ENCODE measurements around the gene CTNNA1.
"Not testable (repeated sequence)": the region's sequence is repeated elsewhere in the genome, so short reads cannot be mapped to it uniquely, and the experiment has no call there.

CTNNA1 gene

DNA sequence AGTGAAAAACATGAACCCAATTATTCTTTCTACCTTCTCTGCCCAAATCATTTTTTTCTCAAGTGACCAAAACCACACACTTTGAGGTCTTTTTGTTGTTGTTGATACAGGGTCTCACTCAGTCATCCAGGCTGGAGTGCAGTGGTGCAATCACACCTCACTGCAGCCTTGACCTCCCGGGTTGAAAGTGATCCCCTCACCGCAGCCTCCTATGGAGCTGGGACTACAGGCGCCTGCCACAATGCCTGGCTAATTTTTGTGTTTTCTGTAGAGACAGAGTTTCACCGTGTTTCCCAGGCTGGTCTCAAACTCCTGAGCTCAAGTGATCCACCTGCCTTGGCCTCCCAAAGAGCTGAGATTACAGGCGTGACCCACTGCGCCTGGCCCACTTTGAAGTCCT lies 8.4 kb downstream of the CTNNA1 start:
- not testable (repeated sequence) for DNase-seq

DNA sequence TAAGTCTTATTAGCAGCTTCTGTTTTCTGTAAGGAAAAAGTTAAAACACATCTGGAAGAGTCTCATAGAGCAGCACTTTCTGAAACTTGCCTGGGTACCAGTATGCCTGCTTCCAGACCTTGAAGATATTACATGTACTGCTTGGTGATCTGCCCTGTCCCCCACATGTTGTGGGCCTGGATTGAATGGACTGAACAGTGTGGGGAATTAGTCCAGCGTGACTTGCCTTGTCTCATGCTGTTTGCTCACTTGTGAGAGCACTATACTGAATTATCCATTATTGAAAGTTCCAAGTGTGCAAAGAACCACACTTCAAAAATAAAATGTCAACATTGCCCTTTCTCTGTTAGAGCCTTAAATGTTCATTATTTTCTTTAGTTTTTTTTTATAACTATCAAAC lies 8.9 kb downstream of the CTNNA1 start:
- DNase-seq = no peak

DNA sequence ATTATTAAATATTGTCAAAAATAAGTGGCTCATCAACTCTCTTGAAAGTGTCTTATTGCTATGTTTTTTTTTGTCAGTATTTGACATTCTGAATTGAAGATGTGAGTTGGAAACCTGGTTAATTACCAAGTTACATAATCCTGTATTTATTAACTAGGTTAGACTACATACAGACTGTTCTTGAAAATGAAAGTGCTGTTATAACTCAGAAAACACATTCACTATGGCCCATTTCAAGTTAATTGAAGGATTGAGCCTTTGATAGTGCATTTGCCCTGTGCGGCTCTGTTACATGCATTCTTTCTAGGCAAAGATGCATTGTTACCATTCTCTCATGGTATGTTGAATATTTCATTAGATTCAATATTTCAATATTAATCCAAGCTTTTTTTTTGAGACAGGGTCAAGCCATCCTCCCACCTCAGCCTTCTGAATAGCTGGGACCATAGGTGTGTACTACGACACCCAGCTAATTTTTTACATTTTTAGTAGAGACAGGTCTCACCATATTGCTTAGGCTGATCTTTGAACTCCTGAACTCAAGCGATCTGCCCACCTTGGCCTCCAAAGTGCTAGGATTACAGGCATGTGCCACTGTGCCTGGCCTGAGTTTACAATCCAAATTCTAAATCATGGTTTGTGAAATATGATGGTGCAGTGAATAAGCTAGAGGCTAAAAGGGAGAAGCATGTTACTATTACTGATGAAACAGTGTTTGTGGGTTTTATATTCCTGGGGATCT lies 10.0 kb downstream of the CTNNA1 start:
- DNase-seq = no peak

DNA sequence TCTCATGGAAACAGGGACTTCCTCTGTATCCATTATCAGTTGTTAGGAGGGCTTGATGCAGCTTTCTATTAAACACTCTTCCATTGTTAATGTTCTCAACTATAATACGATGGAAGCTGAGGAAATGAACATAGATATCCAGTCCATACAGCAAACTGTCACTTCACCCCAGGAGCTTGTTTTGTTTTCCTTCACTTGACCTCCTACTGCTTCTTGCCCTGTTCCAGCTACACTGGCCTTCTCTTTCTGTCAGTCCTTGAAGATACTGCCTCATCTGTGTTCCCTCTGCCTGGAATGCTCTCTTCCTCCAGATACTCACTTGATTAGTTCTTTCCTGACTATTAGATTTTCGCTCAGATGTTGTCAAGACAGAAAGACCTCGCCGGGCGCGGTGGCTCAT lies 17.1 kb downstream of the CTNNA1 start:
- DNase-seq = no peak

DNA sequence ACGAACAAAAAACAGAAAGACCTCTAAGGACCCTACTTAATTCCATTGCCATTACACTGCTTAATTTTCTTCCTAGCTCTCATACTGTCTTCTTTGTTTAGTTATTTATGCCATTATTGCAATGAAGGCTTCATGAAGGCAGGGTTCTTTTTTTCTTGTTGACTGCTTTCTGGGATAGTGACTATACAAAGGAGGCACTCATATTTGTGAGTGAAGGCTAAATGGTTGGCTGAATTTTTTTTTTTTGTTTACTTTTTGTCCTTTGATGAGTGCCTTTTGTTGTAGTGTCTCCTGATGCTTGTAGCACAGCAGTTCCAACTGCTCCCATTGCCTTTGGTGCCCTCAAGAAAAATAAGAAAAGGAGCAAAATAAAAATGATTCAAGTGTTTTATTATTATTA lies 17.8 kb downstream of the CTNNA1 start:
- DNase-seq = no peak

DNA sequence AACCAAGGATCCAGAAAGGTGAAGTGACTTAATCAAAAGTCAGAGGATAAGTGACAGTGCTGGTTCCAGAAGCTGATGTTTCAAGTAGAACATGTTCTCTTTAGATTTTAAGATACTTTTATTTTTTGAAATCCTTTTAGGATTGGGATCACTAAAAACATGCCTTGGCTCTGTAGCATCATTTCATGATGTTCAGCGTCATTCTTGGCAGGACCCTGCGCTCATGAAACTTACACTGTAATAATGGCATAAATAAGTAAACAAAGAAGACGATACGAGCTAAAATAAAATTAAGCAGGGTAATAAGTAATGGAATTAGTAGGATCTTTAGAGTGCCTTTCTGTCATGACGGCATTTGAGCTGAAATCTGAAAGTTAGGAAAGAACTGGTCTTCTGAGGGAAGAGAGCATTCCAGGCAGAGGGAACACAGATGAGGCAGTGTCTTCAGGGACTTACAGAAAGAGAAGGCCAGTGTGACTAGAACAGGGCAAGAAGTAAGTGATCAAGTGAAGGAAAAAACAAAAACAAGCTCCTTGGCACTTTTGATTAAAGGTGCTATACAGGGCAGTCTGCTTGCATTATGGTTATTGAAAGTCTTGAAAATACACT lies 19.9 kb downstream of the CTNNA1 start:
- no peak for DNase-seq

DNA sequence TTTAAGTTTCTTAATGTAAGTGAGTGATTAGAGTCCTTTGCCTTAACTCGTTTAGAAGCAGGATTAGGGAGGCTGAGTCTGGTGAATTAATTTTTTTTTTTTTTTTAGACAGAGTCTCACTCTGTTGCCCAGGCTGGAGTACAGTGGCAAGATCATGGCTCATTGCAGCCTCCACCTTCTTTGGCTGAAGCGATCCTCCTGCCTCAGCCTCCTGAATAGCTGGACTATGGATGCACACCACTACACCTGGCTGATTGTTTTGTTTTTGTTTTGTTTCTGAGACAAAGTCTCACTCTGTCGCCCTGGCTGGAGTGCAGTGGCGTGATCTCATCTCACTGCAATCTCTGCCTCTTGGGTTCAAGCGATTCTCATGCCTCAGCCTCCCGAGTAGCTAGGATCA lies 20.4 kb downstream of the CTNNA1 start:
- not testable (repeated sequence) for DNase-seq

DNA sequence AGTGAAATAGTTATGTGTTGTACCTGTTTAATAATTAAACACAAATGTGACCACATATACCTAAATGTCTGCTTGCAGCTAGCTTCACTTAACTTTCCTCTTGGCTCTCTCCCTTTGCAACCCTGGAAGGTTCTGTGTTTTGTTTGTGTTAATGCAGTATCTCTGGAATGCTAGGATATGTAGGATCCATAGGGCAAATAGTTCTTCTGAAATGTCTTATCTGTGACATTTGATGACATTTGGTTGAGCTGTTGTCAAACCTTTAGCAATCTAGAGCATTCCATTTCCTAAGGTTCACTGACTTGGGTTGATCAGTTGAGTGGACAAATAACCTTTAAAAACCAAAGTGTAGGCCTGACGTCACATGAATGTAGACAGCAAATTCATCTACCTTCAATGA lies 21.8 kb downstream of the CTNNA1 start:
- no peak for DNase-seq

DNA sequence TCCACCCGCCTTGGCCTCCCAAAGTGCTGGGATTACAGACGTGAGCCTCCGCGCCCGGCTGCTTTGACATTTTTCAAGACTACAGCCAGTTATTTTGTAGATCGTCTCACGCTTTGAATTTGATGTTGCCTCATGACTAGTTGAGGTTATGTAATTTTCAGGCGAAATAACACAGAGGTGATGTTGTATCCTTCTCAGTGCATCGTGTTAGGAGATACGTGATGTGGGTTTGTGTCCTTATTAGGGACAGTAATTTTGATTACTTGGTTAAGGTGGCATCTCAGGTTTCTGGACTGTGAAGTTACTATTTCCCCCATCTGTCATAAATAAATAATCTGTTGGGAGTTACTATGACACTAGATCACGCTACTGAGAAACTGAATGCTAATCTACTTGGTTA lies 25.0 kb downstream of the CTNNA1 start:
- DNase-seq = no peak

DNA sequence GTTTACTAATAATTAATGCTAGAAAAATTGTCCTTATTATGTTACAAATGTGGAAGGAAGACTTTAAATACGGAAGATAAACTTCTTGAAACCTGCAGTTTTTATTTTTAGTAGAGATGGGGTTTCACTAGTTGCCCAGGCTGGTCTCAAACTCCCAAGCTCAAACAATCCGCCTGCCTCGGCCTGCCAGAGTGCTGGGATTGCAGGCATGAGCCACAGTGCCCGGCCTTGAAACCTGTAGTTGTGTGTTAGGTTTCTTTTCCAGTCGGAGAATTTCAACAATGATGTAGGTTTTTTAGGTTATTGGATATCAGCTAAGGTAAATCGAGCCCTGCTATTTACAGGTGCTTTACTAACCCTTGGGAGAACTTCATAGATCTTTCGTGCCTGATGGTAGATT lies 30.8 kb downstream of the CTNNA1 start:
- no peak for DNase-seq

DNA sequence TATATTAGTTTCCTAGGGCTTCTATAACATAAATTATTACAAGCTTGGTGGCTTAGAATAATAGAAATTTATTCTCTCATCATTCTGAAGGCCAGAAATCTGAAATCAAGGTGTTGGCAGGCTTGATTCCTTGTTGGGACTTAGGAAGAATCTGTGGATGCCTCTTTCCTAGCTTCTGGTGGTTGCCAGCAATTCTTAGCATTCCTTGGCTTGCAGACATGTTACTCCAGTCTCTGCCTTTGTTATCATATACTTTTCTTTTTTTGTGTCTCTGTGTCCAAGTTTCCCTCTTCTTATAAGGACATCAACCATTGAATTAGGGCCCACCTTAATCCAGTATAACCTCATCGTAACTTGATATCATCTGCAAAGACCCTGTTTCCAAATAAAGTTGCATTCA lies 31.4 kb downstream of the CTNNA1 start:
- DNase-seq = no peak

DNA sequence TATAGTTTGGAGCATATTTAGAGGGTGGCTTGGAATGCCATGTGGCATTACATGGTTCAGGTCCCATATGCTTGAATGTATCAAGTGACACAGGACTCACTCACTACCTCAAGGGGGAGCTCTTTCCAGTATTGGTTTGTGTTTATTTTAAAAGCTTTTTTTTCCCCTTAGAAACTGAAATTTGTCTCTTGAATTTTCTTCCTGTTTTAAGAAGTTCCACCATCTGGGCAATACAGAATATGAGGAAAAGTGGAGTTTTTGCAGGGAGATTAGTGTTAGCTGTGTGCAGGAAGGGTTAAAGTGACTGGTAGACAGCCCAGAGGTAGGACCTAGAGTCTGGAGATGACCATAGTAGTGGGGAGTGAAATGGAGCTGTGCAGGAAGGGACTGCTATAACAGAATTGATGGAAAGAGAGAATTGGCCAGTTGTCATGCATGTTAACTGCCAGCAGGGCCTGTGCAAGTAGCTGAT lies 36.6 kb downstream of the CTNNA1 start:
- DNase-seq = no peak

DNA sequence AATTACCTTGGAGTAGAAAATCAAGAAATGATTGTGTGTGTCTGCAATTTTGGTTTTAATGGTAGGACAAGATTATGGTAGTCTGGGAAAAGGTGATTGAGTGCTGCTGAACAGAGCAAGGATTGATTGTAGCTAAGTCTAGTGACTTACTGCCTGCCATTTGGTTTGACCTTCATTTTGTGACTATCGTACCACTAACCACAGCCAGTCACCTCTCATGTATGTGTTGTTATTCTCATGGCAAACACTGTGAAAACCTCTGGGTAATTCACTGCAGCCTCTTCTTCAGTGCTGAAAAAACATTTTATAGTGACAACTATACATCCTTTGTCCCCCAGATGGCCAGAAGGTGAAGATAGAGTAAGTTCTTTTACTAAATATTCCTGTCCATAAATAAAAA lies 37.5 kb downstream of the CTNNA1 start:
- DNase-seq = no peak

DNA sequence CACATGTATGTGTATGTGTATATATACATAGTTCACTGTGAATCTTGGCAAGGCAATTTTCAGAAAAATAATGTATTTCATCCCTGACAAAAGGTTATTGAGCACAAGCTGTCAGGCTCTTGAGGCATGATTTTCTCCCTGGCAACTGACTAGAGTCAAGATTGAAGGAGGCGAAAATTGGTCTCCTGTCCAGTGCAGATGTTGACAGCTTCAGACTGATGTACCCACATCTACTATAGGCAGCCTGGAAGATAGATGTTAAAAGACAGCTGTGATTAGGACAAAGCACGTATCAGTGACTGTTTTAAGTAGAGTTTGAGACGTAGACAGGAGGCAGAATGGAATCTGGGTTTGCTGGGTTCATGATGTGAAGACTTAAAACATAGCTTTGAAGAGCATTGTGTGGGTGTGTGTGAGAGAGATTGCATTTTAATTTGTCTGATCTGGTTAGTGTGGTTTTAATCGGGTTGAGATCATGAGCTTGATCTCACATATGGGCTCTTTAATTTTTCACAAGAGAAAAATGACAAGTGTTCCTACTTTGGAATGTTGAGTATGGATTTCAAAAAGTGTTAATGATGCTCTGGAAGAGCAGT lies 39.1 kb downstream of the CTNNA1 start:
- DNase-seq = no peak

DNA sequence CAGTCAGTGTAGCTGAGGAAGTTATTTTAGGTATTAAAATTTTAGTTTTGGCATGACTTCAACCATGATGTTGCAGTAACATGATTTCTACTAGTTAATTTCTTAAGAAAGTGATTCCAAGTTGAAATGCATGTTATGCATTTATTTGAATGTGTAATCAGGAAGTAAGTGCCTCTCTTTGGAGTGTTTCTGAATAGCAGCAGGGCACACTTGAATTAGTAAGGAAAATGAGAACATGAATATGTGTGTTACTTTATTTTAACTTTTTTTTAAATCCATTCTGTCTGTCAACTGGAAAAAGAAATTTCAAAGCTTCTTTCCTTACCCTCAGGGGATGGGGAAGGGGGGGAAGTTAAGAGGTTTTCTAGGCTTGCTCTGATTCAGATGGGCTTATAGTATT lies 40.4 kb downstream of the CTNNA1 start:
- no peak for DNase-seq

DNA sequence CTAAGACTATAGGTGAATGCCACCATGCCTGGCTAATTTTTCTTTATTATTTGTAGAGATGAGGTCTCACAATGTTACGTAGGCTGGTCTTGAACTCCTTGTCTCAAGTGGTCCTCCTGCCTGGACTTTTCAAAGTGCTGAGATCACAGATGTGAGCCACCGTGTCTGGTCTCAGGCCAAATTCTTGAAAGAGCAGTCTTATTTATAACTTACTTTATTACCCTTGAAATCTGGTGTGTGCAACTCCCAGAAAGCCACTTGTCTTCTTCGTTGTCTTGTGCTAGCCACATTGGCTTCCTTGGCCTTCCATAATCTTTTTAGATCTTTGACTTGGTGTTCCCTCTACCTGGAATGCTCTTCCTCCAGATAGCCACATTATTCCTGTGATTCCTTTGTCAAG lies 50.1 kb downstream of the CTNNA1 start:
- DNase-seq = no peak

DNA sequence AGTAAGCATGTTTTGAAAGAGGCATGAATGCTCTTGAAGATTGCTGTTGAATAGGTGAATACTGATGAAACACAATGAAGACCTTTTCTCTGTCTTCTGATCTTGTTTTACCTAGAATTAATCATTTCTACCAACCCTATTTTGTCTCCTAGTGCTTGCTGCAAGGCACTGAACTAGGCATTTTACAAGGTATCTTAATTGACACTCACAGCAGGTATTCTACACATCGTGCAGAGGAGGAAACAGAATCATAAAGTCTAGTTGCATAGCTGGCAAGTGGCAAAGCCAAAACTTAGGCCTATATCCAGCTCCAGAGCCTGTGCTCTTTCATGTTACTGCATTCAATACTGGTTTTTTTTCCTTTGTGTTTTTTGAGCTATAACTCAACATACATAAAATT lies 50.7 kb downstream of the CTNNA1 start:
- DNase-seq = no peak

DNA sequence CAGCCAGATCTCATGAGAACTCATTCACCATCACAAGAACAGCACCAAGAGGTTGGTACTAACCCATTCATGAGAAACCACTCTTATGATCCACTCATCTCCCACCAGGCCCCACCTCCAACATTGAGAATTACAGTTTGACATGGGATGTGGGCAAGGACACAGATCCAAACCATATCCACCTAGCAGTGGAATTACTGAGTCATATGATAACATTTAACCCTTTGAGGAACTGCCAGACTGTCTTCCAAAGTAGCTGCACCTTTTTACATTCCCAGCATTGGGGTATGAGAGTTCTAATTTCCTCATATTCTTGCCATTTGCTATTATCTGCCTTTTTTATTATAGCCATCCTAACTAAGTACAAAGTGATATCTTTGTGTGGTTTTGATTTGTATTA lies 51.9 kb downstream of the CTNNA1 start:
- DNase-seq = no peak

DNA sequence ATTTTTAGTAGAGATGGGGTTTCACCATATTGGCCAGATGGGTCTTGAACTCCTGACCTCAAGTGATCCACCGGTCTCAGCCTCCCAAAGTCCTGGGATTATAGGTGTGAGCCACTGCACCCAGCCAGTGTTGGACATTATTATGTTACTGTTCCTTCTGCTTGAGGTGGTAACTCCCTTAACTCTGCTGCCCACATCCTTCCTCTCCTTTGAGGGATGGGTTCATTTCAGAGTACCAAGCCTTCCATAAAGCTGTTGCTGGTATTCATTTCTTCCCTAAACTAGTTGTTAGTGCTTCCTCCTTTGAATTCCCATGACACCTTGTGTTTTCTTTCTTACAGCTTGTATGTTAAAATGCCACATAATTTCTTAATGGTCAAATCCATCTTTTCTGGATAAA lies 54.0 kb downstream of the CTNNA1 start:
- DNase-seq = no peak

DNA sequence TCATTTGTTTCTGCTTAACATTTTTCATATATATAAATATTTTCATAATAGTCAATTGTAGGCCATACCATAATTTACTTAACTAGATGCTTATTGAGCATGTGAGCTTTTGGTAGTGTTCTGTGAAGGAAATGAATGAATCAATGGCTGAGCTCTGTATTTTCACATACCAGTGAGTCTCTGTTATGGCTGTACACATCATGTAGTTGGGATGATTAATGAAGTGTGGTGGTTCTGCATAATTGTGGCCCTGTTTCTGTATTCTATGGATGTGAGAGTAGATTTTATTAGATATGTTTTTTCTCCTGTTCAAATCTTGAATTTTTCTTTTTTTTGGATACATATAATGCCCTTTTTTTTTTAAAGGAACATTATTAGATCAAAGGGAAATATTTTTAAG lies 56.2 kb downstream of the CTNNA1 start:
- DNase-seq = no peak

DNA sequence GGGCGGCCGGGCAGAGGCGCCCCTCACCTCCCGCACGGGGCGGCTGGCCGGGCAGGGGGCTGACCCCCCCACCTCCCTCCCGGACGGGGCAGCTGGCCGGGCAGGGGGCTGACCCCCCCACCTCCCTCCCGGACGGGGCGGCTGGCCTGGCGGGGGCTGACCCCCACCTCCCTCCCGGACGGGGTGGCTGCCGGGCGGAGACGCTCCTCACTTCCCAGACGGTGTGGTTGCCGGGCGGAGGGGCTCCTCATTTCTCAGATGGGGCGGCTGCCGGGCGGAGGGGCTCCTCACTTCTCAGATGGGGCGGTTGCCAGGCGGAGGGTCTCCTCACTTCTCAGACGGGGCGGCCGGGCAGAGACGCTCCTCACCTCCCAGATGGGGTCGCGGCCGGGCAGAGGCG lies 57.6 kb downstream of the CTNNA1 start:
- DNase-seq = not testable (repeated sequence)

DNA sequence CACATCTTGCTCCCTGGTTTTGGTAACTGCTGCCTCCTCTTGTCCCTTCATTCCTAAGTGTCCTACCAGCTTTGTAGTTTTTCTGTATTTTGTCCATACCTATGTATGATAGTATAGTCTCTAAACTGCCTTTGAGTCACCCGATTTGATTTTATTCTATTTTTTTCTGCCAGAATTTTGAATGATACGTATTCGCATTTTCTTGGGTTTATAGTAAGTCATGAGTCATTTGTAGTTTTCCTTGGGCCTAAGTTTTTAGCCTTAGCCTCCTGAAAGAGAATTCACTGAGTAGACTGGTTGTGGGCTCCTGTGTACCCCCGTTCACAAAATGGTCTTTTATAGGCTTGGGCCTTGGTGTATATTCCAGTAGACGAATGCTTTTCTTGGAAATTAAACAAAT lies 62.3 kb downstream of the CTNNA1 start:
- no peak for DNase-seq

DNA sequence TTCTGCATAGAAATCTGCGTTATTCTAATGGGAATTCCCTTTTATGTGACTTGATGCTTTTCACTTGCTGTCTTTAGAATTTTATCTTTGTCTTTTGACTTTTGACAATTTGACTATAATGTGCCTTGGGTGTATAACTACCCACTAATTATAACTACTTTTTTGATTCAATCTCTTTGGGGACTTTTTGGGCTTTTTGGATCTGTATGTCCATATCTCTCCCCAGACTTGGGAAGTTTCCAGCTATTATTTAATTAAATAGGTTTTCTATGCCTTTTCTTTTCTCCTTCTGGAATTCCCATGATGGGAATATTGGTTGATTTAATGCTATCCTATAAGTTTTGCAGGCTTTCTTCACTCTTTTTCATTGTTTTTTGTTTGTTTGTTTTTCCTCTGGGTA lies 64.0 kb downstream of the CTNNA1 start:
- DNase-seq = no peak

DNA sequence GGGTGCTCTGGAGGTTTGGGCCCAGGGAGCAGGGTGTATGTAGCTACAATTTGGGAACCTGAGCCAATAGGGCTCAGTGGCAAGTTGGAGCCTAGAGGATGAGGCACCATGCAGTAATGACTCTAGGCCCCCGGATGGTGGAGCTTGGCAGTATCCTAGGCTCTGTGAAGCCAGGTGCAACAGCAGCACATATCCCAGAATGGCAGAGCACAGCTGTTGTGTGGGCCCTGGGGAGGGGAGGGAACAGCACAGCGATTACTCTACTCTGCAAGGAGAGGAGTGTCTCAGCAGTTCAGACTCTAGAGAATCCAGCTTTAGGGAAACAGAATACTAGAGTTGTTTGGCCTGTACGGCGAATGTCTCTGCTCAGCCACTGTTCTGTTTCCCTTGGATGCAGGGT lies 65.9 kb downstream of the CTNNA1 start:
- DNase-seq = no peak

DNA sequence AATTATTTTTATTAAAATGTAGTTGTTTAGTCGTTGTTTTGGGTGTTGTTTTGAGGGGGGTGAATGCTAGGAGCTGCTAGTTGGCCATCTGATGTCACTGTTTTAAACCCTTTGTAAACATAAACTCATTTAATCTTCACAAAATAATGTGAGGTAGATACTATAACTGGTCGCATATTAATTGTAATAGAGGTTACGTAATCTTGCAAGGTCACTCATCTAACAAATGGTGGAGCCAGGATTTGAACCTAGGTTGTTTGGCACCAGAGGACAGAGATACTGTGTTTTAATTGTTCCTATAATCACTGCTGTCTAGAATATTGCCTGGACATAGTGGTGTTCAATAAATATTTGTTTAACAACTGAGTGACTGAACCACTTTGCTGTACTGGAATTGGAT lies 67.5 kb downstream of the CTNNA1 start:
- DNase-seq = no peak
